GM18868 (cell line): ENCODE data around the gene UMPS.

Source experiments
- ATAC-seq: cut with Tn5 transposase; IDR thresholded peaks from one replicate; pipeline ENCODE4 v1.9.1; 2021; ENCODE audit warnings: mild to moderate bottlenecking, moderate library complexity; ENCODE audit not compliant: unreplicated experiment

UMPS gene

DNA sequence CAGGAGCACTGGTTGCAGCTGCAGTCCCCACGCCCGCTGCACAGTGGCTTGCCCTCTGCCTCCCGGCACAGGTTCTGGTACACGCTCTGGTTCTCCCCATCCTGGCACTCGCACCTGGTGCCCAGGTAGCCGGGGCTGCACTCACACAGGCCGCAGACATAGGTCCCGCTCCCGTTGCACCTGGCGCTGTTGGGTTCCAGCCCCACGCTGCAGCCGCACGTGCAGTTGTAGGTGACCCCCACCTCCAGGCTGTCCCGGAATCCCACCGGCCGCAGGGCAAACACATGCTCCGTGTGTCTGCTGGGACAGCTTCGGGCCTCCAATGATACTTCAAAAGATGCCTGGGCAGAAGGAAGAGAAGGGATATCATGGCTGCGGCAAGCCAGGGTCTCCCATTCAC lies 66.2 kb downstream of the UMPS start:
- ATAC-seq: no peak

DNA sequence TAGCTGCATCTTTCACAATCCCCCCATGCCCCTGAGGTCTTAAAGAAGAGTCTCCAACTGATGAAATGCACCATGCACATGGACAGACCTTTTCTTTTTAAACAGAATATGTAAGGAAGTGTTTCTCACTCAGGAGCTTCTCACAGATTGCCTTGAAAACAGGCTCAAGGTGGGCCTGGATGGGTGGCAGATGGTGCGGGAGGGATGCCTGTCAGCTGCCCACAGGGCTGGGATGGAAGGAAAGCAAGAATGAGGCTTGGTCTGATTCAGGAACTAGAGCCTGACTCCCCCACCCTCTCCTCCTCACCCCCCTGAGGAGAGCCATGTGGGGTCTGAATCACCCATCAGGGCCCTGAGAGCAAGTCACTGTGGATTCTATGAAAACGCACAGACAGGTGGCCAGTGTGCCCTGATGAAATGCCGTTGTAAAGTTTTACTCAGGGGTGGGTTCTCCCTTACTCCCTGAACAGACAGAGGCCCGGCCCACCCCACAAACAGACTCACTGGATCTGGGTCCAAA lies 67.2 kb downstream of the UMPS start:
- no peak for ATAC-seq
